DMS153 treated with DMSO at 0.1 percent for 48 hours (cell line): ENCODE measurements around the gene SPATS2L.

ENCODE experiments used
- DNase-seq: peaks from one replicate; lab custom pipeline; 2025; ENCODE audit not compliant: unreplicated experiment; lab: John Stamatoyannopoulos, UW

Gene SPATS2L

GRCh38 chr2:200297100-200297499, 9.4 kb upstream of the SPATS2L start:
- DNase-seq = no peak

GRCh38 chr2:200297989-200298388, 8.5 kb upstream of the SPATS2L start:
- DNase-seq = no peak

GRCh38 chr2:200298816-200299215, 7.7 kb upstream of the SPATS2L start:
- DNase-seq = no peak

GRCh38 chr2:200300065-200300464, 6.4 kb upstream of the SPATS2L start:
- DNase-seq = no peak

GRCh38 chr2:200300638-200301314, 5.7 kb upstream of the SPATS2L start:
- no peak for DNase-seq

- no peak for DNase-seq
Measured at GRCh38 chr2:200301953-200302858, 4.3 kb upstream of the SPATS2L start.

GRCh38 chr2:200302940-200303727, 3.4 kb upstream of the SPATS2L start:
- DNase-seq = no peak

- peak; percentile 20 for DNase-seq
Measured at GRCh38 chr2:200305797-200306195, 697 bp upstream of the SPATS2L start.

- no peak for DNase-seq
Measured at GRCh38 chr2:200306931-200307723, 634 bp downstream of the SPATS2L start.

GRCh38 chr2:200307724-200308545, 1.4 kb downstream of the SPATS2L start:
- DNase-seq = no peak

GRCh38 chr2:200308546-200309295, 2.2 kb downstream of the SPATS2L start:
- DNase-seq = no peak

- no peak for DNase-seq
Measured at GRCh38 chr2:200309296-200310049, 3.0 kb downstream of the SPATS2L start.

- DNase-seq = no peak
Measured at GRCh38 chr2:200310545-200310971, 4.1 kb downstream of the SPATS2L start.

GRCh38 chr2:200311139-200311538, 4.6 kb downstream of the SPATS2L start:
- no peak for DNase-seq

- DNase-seq = no peak
Measured at GRCh38 chr2:200314976-200315567, 8.6 kb downstream of the SPATS2L start.

GRCh38 chr2:200317975-200318374, 11.5 kb downstream of the SPATS2L start:
- no peak for DNase-seq

GRCh38 chr2:200318940-200319435, 12.5 kb downstream of the SPATS2L start:
- DNase-seq = no peak
